ENCODE measurements around the gene CAPN7. TPM values are rescaled to one million over a fixed set of nuclear protein-coding genes. Genes with fewer than 3 reads are reported as not detected.

CAPN7 gene
- total RNA-seq, 4 donors from 2014 or later: 20.7 to 52.5 (median 27.0) TPM

GRCh38 chr3:15277861-15278500, 71.9 kb downstream of the CAPN7 start:
- no peaks in the 10 kb centered on the region for H3K27me3 ChIP-seq
- 82 to 86% methylated on average over 12 to 13 of the region's 13 CpGs for WGBS, 2 donors
- no peak overlapping the region for H3K27ac ChIP-seq
- no peak for TF ChIP-seq CTCF (IDR thresholded peaks at IDR 0.05)
- no peak for TF ChIP-seq POLR2A (IDR thresholded peaks at IDR 0.05)
- no peak overlapping the region for H3K4me3 ChIP-seq
- H3K36me3 ChIP-seq: no peaks in the 10 kb centered on the region
- intact Hi-C loops (cut with DNase I): no loop called here
- no peak for DNase-seq
- no peaks in the 10 kb centered on the region for H3K9me3 ChIP-seq
- H3K4me1 ChIP-seq: peaks cover 0 to 12% (median 2%) of the 10 kb centered on the region in 3 donors

DNA sequence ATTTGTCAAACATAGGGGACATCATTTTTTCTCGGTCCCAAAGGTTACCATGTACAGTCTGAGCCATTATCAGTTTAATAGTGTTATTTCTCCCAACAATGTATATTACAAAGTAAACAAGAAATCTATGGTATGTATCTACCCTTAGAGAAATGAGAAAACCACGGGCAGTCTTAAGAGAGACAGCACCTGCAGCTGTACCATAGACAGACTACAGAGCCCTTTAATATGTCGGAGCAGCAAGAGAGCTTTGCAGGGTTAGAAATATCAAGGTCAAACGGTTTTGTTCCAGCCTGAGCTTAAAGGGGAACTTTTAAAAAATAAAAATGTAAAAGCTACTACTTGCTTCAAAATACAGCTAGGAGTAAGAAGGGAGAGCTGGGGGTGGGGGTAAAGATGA, 73.2 kb downstream of the CAPN7 start:
- Histone ChIP-seq H3K27ac (no peak overlapping the region), H3K9me3 (no peaks in the 10 kb centered on the region), H3K4me1 (peaks cover 0 to 16% (median 2%) of the 10 kb centered on the region in 3 donors), H3K27me3 (no peaks in the 10 kb centered on the region), H3K36me3 (no peaks in the 10 kb centered on the region), H3K4me3 (no peak overlapping the region)
- TF ChIP-seq CTCF (IDR thresholded peaks at IDR 0.05): no peak
- TF ChIP-seq POLR2A (IDR thresholded peaks at IDR 0.05): no peak
- 70 to 73% methylated on average over 4 of the region's 4 CpGs for WGBS, 2 donors
- DNase-seq: no peak
- intact Hi-C loops (cut with DNase I): no loop called here

DNA sequence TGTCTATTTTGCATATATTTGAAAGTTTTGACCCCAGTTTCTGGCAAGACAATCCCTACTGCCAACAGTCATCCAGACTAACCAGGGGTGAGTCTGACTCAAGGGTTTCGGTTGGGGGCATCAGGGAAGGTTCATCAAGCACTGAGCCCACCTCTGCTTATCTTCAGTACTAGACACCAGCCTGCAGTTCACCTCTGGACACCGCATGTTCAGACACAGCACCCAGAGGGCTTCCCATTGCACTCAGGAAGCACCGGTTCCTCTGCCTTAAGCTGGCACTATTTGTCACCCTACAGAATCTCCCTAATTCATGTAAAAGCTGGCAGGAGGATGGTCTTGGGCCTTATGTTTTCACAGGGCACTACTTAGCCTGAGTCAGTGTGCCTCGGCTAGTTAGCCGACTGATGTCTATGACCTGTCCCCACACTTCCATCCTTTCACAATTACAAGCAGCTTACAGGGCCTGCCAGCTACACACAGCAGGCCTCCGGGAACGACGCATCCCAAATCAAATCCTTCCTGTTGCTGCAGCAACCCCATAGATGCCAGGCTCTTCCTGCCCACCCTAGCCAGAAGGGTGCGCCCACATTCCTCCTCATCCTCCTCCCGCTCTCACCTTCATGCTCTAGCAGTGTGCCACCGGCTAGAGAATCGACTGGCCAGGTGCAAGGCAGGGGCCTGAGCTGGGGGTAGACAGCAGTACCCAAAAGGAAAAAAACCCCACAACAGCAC, 73.8 kb downstream of the CAPN7 start:
- intact Hi-C loops (cut with DNase I): no loop called here
- H3K4me1 ChIP-seq: peaks cover 0 to 23% (median 5%) of the 10 kb centered on the region in 3 donors
- DNase-seq: no peak
- H3K36me3 ChIP-seq: no peaks in the 10 kb centered on the region
- 75 to 82% methylated on average over 9 to 12 of the region's 12 CpGs for WGBS, 2 donors
- no peak overlapping the region for H3K4me3 ChIP-seq
- TF ChIP-seq POLR2A (IDR thresholded peaks at IDR 0.05): no peak
- no peak for TF ChIP-seq CTCF (IDR thresholded peaks at IDR 0.05)
- H3K9me3 ChIP-seq: no peaks in the 10 kb centered on the region
- H3K27me3 ChIP-seq: no peaks in the 10 kb centered on the region
- no peak overlapping the region for H3K27ac ChIP-seq

- no peak overlapping the region for H3K4me3 ChIP-seq
- no peak for TF ChIP-seq POLR2A (IDR thresholded peaks at IDR 0.05)
- TF ChIP-seq CTCF (IDR thresholded peaks at IDR 0.05): no peak
- intact Hi-C loops (cut with DNase I): no loop called here
- no peaks in the 10 kb centered on the region for H3K9me3 ChIP-seq
- WGBS, 2 donors: 91 to 93% methylated on average over 9 to 10 of the region's 10 CpGs
- DNase-seq: no peak
- no peak overlapping the region for H3K27ac ChIP-seq
- H3K4me1 ChIP-seq: peaks cover 0 to 24% (median 5%) of the 10 kb centered on the region in 3 donors
- H3K27me3 ChIP-seq: no peaks in the 10 kb centered on the region
- H3K36me3 ChIP-seq: no peaks in the 10 kb centered on the region
These were observed 74.9 kb downstream of the CAPN7 start for GRCh38 chr3:15280853-15281532.

GRCh38 chr3:15281817-15282216, 75.8 kb downstream of the CAPN7 start:
- H3K4me3 ChIP-seq: no peak overlapping the region
- peaks cover 0 to 25% (median 5%) of the 10 kb centered on the region in 3 donors for H3K4me1 ChIP-seq
- no peaks in the 10 kb centered on the region for H3K36me3 ChIP-seq
- no peaks in the 10 kb centered on the region for H3K9me3 ChIP-seq
- intact Hi-C loops (cut with DNase I): no loop called here
- WGBS, 2 donors: 93 to 95% methylated on average over 9 of the region's 9 CpGs
- TF ChIP-seq CTCF (IDR thresholded peaks at IDR 0.05) (no peak), POLR2A (IDR thresholded peaks at IDR 0.05) (no peak)
- H3K27me3 ChIP-seq: no peaks in the 10 kb centered on the region
- no peak for DNase-seq
- no peak overlapping the region for H3K27ac ChIP-seq
